Fibroblast of upper back skin (primary cell): ENCODE measurements around the gene SRGAP2.
"Not testable (repeated sequence)": the region's sequence is repeated elsewhere in the genome, so short reads cannot be mapped to it uniquely, and the experiment has no call there.

ENCODE experiments used
- DNase-seq: peaks from one replicate; pipeline ENCODE4 v3.0.0-alpha.2; 2013

The SRGAP2 gene

DNA sequence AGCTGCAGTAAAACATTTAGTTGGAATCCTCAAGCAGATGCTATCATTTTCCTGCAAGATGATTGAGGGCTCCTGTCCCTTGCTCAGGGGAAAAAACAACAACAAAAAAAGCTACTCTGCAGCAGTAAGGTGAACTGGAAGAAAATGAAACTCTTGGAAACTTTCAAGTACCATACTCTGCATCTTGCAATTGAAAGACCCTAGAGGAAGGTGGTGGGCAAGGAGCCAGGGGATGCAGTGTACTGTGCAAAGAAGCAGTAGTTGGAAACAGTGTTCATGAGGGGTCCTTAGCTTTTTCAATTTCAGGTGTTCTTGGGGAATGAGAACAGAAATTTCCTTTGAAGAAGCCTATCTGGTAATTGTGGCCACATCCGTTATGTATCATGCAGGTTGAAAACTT lies 7.5 kb downstream of the SRGAP2 start:
- DNase-seq: not testable (repeated sequence)

- not testable (repeated sequence) for DNase-seq
Observed at GRCh38 chr1:206215600-206216392, 12.5 kb downstream of the SRGAP2 start.

DNA sequence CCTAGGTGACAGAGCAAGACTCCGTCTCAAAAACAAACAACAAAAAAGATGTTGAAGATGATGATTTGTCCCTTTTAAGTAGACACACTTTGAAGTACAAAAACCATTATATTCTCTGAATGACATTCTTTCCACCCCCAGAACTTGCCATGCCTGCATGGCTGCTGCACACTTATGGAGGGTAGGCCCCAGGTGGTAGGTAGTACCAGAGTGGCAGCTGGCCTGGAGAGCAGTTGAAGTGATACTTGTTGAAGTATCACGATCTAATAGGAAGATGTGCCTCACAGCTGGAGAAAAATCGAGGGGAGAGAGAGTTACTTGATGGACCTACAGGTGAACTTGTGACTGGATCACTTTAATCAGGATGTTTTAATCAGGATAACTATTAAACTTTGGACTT lies 14.9 kb downstream of the SRGAP2 start:
- not testable (repeated sequence) for DNase-seq

DNA sequence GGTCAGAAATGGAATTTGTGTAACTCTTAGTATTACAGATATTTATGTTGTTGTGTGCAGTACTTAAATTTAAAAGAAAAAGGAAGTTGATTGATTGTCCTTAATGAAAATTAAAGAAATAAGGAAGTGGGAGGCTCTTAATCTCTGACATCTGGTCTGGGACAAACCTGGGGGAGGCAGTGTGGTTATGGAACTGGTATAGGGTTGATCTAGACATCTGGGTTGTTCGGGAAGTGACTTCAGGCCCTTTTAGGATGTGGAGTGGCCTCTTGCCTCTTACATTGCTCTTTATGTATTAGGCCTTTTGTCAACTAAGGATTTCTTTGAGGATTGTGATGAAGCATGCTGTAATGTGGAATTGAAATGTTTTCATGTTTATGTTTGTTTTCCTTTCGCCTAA lies 15.4 kb downstream of the SRGAP2 start:
- not testable (repeated sequence) for DNase-seq

DNA sequence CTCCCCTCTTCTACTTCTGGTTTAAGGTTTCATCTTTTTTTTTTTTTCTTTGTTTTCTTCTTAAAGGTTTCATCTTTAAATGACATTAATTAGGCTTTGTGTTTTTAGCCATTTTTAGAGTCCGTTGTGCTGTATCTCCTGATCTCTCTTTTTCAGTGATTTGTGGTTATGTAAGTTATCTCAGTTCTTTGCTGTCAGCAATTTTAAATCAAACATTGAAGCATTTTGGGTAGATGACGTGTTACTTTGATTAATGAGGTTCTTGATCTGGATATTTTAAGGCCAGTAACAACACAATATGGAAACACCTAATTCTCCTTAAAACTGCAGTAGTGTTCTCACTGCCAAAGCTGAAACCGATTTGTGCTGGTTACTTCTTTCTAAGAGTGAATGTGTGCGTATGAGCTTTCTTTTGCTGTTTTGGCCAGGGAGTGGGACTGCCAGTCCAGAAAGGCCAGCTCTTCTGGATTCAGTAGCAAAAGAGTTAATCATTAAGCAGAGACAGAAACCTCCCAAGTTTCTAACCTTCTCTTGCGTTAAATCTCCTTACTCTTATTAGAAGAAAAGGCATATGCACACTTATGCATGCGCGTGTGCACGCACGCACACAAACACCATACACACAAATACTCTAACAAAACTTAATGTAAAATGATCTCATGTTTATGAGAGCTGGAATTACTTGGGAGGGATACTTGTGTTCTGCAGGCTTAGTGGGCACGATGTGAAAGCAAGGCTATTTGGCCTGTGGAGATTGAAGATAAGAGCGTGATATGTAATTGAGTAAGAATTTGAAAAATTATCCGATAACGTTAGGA lies 16.4 kb downstream of the SRGAP2 start:
- DNase-seq: not testable (repeated sequence)

GRCh38 chr1:206220332-206221000 lies 17.1 kb downstream of the SRGAP2 start:
- not testable (repeated sequence) for DNase-seq

DNA sequence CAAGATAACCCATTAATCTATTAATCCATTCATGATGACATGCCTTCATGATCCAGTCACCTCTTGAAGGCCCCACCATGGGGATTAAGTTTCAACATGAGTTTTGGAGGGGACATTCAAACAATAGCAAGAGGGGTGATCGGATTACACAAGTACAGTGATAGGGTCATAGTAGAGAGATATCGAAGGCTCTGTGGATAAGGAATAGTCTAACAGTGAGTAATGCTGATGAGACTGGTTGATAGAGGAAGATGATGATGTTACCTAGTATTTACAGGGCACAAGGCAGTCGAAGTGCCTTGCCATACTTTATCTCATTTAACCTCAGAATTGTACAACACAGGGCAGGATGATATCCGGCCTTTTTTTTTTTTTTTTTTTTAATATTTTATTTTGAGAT lies 18.2 kb downstream of the SRGAP2 start:
- DNase-seq: not testable (repeated sequence)

DNA sequence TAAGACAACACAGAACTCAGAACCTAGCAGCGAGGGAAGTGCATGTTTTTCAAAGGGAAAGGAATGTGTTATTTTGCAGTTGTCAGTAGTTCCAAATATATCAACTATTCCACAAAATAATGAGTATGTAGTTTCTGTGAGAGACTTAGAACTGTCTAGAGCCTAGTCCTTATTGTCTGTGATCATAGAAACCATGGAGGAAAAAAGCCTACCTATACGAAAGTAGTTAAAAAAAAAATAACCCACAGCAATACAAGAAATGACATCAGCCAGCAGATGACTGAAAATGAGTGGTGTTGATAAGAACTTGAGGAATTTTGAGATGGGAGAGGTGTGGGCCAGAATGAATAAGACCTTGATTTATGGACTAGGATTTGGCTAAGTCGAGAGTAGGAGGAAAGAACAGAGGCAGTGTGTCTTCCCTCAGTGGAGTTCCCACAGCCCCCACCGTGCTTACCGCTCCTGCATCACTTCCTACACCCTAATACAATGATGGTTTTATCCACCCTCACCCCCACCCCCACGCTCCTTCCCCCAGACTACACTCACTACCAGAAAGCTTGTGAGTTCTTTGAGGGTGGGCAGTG lies 20.9 kb downstream of the SRGAP2 start:
- not testable (repeated sequence) for DNase-seq

GRCh38 chr1:206225386-206225785 lies 22.0 kb downstream of the SRGAP2 start:
- not testable (repeated sequence) for DNase-seq

GRCh38 chr1:206226886-206227285 lies 23.5 kb downstream of the SRGAP2 start:
- not testable (repeated sequence) for DNase-seq

DNA sequence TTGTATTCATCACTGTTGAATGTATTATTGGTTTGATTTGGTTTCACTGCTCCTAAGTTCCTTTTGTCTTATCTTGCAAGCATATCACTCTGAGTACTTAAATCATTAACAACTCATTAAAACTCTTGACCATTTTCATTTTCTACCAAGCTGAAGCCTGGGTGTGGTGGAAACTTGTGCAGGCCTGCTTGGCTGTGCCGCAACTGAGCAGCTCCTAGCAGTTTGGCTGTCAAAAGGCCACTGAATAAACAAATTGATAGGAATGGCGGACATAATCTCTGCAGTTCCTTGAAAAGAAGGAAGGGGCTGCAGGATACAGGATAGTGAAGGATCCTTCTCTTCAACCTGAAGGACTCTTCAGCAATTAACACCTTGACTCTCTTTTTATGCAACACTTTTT lies 25.9 kb downstream of the SRGAP2 start:
- not testable (repeated sequence) for DNase-seq

- DNase-seq: not testable (repeated sequence)
Observed at GRCh38 chr1:206231989-206232388, 28.6 kb downstream of the SRGAP2 start.

GRCh38 chr1:206232970-206233645 lies 29.8 kb downstream of the SRGAP2 start:
- not testable (repeated sequence) for DNase-seq

DNA sequence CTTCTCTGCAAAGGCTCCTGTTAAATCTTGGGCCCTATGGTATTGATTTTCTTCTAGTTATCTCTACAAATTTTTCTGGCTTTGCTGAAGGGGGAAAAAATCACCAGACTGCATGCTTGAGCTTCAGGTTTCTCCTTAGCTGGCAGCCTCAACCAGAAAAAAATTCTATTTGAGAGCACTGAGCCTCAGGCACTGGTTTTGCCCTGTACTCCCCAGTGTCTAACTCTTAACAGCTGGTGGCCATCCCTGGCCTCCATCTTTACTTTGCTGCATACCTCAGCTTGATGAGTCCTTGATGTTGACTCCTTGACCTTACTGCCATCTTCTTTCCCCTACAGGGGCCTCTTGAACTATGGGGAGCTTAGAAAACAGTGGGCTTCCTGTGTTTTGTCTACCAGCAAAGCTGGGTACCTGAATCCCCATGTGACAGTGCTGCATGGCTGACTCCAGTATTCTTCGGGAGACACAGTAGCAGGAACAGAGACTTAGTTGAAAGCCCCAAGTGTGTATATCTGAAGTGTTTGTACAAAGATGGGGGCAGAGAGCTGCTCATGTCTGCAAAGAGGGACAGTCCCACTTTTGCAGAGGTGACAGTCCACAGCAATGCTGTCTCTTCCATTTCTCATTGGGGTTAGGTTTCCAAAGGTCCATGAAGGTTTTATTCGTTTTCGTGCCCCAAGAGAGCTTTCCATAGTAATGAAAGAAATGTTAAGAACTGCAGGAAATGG lies 31.0 kb downstream of the SRGAP2 start:
- DNase-seq: not testable (repeated sequence)

DNA sequence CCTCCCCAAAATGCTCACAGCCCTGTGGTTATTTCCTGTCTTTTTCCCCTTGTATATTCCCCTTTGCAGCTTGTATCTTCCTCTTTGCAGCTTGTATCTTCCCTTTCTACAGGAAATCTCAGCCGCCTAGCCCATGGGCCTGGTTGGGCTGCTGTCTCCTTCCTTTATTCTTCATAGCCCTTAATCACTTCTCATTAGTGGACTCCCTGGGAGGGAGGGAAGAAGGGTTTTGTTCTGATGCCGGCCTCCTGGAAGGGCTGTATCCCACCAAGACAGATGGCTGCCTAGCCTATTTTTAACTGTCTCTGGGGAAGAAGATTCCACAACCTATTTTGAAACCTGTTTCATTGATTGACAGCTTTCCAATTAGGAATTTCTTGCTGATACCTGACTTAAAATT lies 31.8 kb downstream of the SRGAP2 start:
- not testable (repeated sequence) for DNase-seq

- peak; percentile 65 for DNase-seq
Observed at GRCh38 chr1:206240288-206240687, 36.9 kb downstream of the SRGAP2 start.

DNA sequence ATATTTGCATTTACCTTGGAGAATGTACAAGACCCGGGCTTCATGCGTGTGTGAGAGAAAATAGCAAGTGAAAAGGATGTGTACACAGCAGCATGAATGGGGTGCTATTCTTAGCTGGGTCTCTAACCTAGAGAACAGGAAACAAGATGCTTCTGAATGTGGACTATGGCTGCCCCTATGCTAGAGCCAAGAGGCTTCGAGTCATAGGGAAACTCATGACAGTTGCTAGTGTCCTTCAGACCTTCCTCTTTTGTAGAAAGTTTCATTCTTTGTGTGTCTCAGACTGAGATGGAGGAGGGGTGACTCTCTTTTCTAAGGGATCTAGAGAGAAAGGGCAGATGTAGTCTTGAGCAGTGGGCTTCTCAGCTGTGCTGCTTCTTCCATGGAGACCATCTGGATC lies 40.0 kb downstream of the SRGAP2 start:
- not testable (repeated sequence) for DNase-seq

DNA sequence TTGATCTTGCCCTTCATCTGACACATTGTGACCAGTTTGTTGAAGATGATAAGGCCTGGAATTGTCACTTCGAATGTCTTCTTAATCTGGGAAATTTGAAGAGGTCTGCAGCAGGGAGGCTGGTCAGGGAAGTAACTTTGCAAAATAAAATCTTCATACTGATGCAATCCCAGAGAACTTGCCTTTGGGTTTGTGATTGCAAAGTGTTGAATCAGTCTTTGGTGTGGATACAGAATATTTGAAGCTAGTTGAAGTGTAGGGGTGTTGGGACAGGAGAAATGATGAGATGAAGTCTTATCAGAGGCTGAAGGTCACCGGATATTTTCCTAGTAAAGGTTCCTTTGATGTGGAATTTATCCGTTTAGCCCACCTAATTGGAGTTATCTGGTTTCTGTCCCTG lies 42.1 kb downstream of the SRGAP2 start:
- not testable (repeated sequence) for DNase-seq

GRCh38 chr1:206246129-206246886 lies 43.0 kb downstream of the SRGAP2 start:
- not testable (repeated sequence) for DNase-seq

GRCh38 chr1:206250953-206251681 lies 47.8 kb downstream of the SRGAP2 start:
- not testable (repeated sequence) for DNase-seq
